K562 (cell line): ENCODE results near the gene ECSCR. TPM values are rescaled to one million over a fixed set of nuclear protein-coding genes. Genes with fewer than 3 reads are reported as not detected.
A peak's percentile ranks its signal among the peaks of the same experiment; 100 is the strongest.

Source experiments
- ATAC-seq: fragments of 200-7000 bp; cut with Tn5 transposase; 3 replicates; pipeline ENCODE4 v1.9.1; 2020; ENCODE audit warnings: moderate library complexity
- BruUV-seq: library from RNA; stranded (reverse); fragments of 400-500 nt; replicated peaks from 2 replicates; lab custom pipeline; 2021; lab: Mats Ljungman, UMichigan
- CTCF ChIA-PET: fragments of 300-600 bp; formaldehyde crosslinking; extraction: SDS; loops from one replicate; lab custom pipeline; 2021; ENCODE audit warnings: low intra/inter-chr PET ratio; lab: Yijun Ruan, JAX
- POLR2A ChIA-PET: fragments of 300-600, 350-650 bp; sonication (Branson Sonifier 250); formaldehyde crosslinking; extraction: SDS; loops from one replicate; lab custom pipeline; 2021; ENCODE audit warnings: antibody characterized with exemption, inconsistent platforms; lab: Yijun Ruan, JAX
- DNase-seq, 4 experiments: peaks; one replicate each; pipeline versions ENCODE4 v3.0.0 to v3.0.0-alpha.2; 2011 to 2018; ENCODE audit warnings: low spot score in 3 of 4, mixed read lengths in 3 of 4; ENCODE audit errors: extremely low read depth in 1 of 4
- FAIRE-seq: peaks from 2 replicates; lab custom pipeline; 2011; peaks lifted over from hg19 to GRCh38; lab: Jason Lieb, UNC
- H2AFZ ChIP-seq: 2 replicates; pipeline ENCODE4 v1.6.0; 2011; ENCODE audit warnings: low read depth, low read length, control low read depth, inconsistent platforms
- H3K27ac ChIP-seq: fragments of 200-600 bp; 3 replicates; pipeline ENCODE4 v1.8.0; 2011; ENCODE audit warnings: low read depth, mild to moderate bottlenecking, control low read depth, inconsistent platforms, low read length, moderate library complexity, mixed read lengths; ENCODE audit errors: extremely low read depth
- H3K27me3 ChIP-seq, 2 experiments: fragments of 300-600 bp in 1 of 2; 2 replicates in 1 of 2; 3 replicates in 1 of 2; pipeline versions ENCODE4 v1.6.0 to v1.8.0; 2011; ENCODE audit warnings: inconsistent platforms in 2 of 2, low read length in 2 of 2, mild to moderate bottlenecking in 1 of 2, mixed read lengths in 1 of 2, moderate library complexity in 1 of 2; ENCODE audit not compliant: control insufficient read depth in 2 of 2, insufficient read depth in 2 of 2
- H3K36me3 ChIP-seq: fragments of 300-600 bp; 3 replicates; pipeline ENCODE4 v1.8.0; 2011; ENCODE audit warnings: mild to moderate bottlenecking, low read length, inconsistent platforms; ENCODE audit not compliant: control insufficient read depth, insufficient read depth
- H3K4me1 ChIP-seq, 2 experiments: fragments of 200-600 bp in 1 of 2; replicated peaks in 1 of 2; 2 replicates in 1 of 2; 3 replicates in 1 of 2; pipeline versions ENCODE4 v1.5.1 to v1.8.0; 2011; ENCODE audit warnings: inconsistent platforms in 2 of 2, low read length in 2 of 2, mild to moderate bottlenecking in 1 of 2, mixed read lengths in 1 of 2, moderate library complexity in 1 of 2; ENCODE audit not compliant: control insufficient read depth in 2 of 2, insufficient read depth in 2 of 2
- H3K4me2 ChIP-seq: 2 replicates; pipeline ENCODE4 v1.6.1; 2011; ENCODE audit warnings: low read length, control low read depth, inconsistent platforms, mixed read lengths; ENCODE audit not compliant: insufficient read depth
- H3K4me3 ChIP-seq: fragments of 200-600 bp; sonication (generic), shearing (Covaris generic); 2 replicates; pipeline ENCODE4 v1.5.1; 2016; ENCODE audit warnings: control low read depth, inconsistent platforms
- H3K79me2 ChIP-seq: fragments of 200-600 bp; 3 replicates; pipeline ENCODE4 v1.8.0; 2011; ENCODE audit warnings: low read length, inconsistent platforms; ENCODE audit not compliant: control insufficient read depth, insufficient read depth
- H3K9ac ChIP-seq, 2 experiments: 2 replicates each; pipeline versions ENCODE4 v1.6.0 to v1.6.1; 2011; ENCODE audit warnings: low read depth in 2 of 2, low read length in 2 of 2, control low read depth in 1 of 2, inconsistent platforms in 1 of 2, mild to moderate bottlenecking in 1 of 2, mixed read lengths in 1 of 2; ENCODE audit not compliant: insufficient read depth in 1 of 2
- H3K9me1 ChIP-seq: one replicate; pipeline ENCODE4 v1.6.0; 2011; ENCODE audit warnings: inconsistent platforms, mild to moderate bottlenecking, low read length, moderate library complexity; ENCODE audit not compliant: control insufficient read depth, insufficient read depth
- H3K9me3 ChIP-seq: replicated peaks from 2 replicates; pipeline ENCODE4 v1.5.1; 2011; ENCODE audit warnings: low read depth, low read length, inconsistent platforms; ENCODE audit not compliant: control insufficient read depth, insufficient read depth
- H4K20me1 ChIP-seq: replicated peaks from 2 replicates; pipeline ENCODE4 v1.6.1; 2011; ENCODE audit warnings: low read length, inconsistent platforms, mixed read lengths; ENCODE audit not compliant: control insufficient read depth, insufficient read depth
- AFF1 ChIP-seq, 2 experiments: fragments of 450-650 bp; IDR thresholded peaks; 2 replicates each; pipeline ENCODE4 v1.6.1; 2018; ENCODE audit warnings: mild to moderate bottlenecking in 2 of 2, low read depth in 1 of 2; ENCODE audit not compliant: partially characterized antibody in 2 of 2
- CBX3 ChIP-seq, 2 experiments: IDR thresholded peaks; 1 replicate in 1 of 2; 2 replicates in 1 of 2; pipeline ENCODE4 v1.6.1; 2012; ENCODE audit warnings: inconsistent platforms in 2 of 2, low read length in 2 of 2, borderline replicate concordance in 1 of 2, control low read depth in 1 of 2
- HDAC8 ChIP-seq: fragments of 450-650 bp; IDR thresholded peaks from 2 replicates; pipeline ENCODE4 v1.6.1; 2016; ENCODE audit warnings: mild to moderate bottlenecking, missing genetic modification characterization, moderate library complexity, missing compliant biosample characterization
- MAX ChIP-seq: sonication (generic); formaldehyde crosslinking; IDR thresholded peaks from 2 replicates; pipeline ENCODE4 v1.9.0; 2022; ENCODE audit warnings: mild to moderate bottlenecking, missing genetic modification reagents
- MEF2D ChIP-seq: conservative IDR thresholded peaks from 2 replicates; pipeline ENCODE4 v1.6.1; 2016; ENCODE audit warnings: low read depth, missing genetic modification characterization, missing compliant biosample characterization
- NFIX ChIP-seq: fragments of 250-450 bp; sonication (Bioruptor Pico); IDR thresholded peaks from 2 replicates; pipeline ENCODE4 v1.4.0; 2020; ENCODE audit warnings: low read depth, mild to moderate bottlenecking, moderate library complexity
- NKRF ChIP-seq: fragments of 450-650 bp; IDR thresholded peaks from 2 replicates; pipeline ENCODE4 v1.6.1; 2016; ENCODE audit warnings: borderline replicate concordance
- SRSF3 ChIP-seq: fragments of 200-400 bp; formaldehyde crosslinking; IDR thresholded peaks from 2 replicates; pipeline ENCODE4 v1.6.1; 2016; ENCODE audit warnings: mild to moderate bottlenecking, low read length, moderate library complexity; ENCODE audit not compliant: insufficient read depth
- TEAD4 ChIP-seq, 2 experiments: sonication (generic) in 1 of 2; formaldehyde crosslinking in 1 of 2; IDR thresholded peaks; 2 replicates each; pipeline versions ENCODE4 v1.6.1 to v1.8.0; 2012 to 2022; ENCODE audit warnings: borderline replicate concordance in 1 of 2, inconsistent platforms in 1 of 2, low read length in 1 of 2, mild to moderate bottlenecking in 1 of 2, missing genetic modification reagents in 1 of 2
- XRCC5 ChIP-seq: fragments of 200-400 bp; formaldehyde crosslinking; IDR thresholded peaks from 2 replicates; pipeline ENCODE4 v1.6.1; 2017; ENCODE audit warnings: low read depth, mild to moderate bottlenecking, low read length
- ZNF133 ChIP-seq: fragments of 250-450 bp; sonication (Bioruptor Pico); IDR thresholded peaks from 2 replicates; pipeline ENCODE4 v1.4.0; 2020; ENCODE audit warnings: mild to moderate bottlenecking
- ZNF217 ChIP-seq: sonication (generic); formaldehyde crosslinking; IDR thresholded peaks from 2 replicates; pipeline ENCODE4 v1.8.0; 2022; ENCODE audit warnings: mild to moderate bottlenecking, missing genetic modification reagents
- ZNF512 ChIP-seq: IDR thresholded peaks from 2 replicates; pipeline ENCODE4 v1.6.1; 2016; ENCODE audit warnings: missing genetic modification characterization, missing compliant biosample characterization
- WGBS: fragments of 100-300 bp; shearing (Covaris generic); methylation state at CpG from one replicate; pipeline ENCODE4 v1.1.6; 2016; ENCODE audit warnings: low coverage, mixed read lengths; ENCODE audit not compliant: insufficient coverage; ENCODE audit errors: missing lambda C conversion rate; 5-methylcytosine and 5-hydroxymethylcytosine counted together
- in situ Hi-C: fragments of 300-500 bp; cut with MboI; formaldehyde crosslinking; loops from 4 replicates; pipeline ENCODE4 v1.15.0; 2018; ENCODE audit warnings: inconsistent platforms, mixed read lengths
- intact Hi-C: fragments of 100-400 bp; cut with micrococcal nuclease; formaldehyde crosslinking; loops from 2 replicates; pipeline ENCODE4 v1.14.2; 2022
- polyA plus RNA-seq, 8 experiments: library from polyadenylated mRNA; depleted of rRNA in 4 of 8; stranded (reverse) in 5 of 8; unstranded in 3 of 8; fragments of >200 nt; fragmentation: Nextera tagmentation in 2 of 8; fragmentation: Illumina TruSeq in 1 of 8; extraction: Ambion mirVana in 2 of 8; extraction: Trizol in 1 of 8; gene quantifications; 2 replicates each; pipeline versions ENCODE4 v1.2.1 to v1.2.3, GENCODE V29; 2011 to 2014; ENCODE audit warnings: inconsistent platforms in 1 of 8, missing spikeins in 1 of 8
- total RNA-seq, 7 experiments: library from RNA; depleted of rRNA in 6 of 7; stranded (reverse); fragments of >200 nt in 6 of 7; fragmentation: Illumina TruSeq in 2 of 7; extraction: Trizol in 2 of 7; gene quantifications; 2 replicates each; pipeline versions ENCODE4 v1.2.1 to v1.2.3, GENCODE V29; 2011 to 2021; ENCODE audit warnings: low replicate concordance in 1 of 7

ECSCR gene
- total and polyA plus RNA-seq, 9 of the 15 experiments (the other 6 are each of a cell fraction or from before 2014, with no cell fraction given), result 0.10 to 0.25 (median 0.13) TPM; not detected in 6

GRCh38 chr5:139461698-139462097 is 845 bp downstream of the ECSCR start (continued):
- TF ChIP-seq NKRF (no peak), HDAC8 (tag) (no peak), ZNF217 (CRISPR knock-in tag) (no peak), TEAD4 (IDR thresholded peaks at IDR 0.05; ENCODE audit: low read length) (no peak), TEAD4 (CRISPR knock-in tag; IDR thresholded peaks at IDR 0.05; ENCODE audit: borderline replicate concordance) (no peak), ZNF512 (tag) (no peak)

GRCh38 chr5:139461176-139461575 is 1.4 kb downstream of the ECSCR start:
- H3K27ac ChIP-seq, result no peak overlapping the region
- H4K20me1 ChIP-seq, result no peaks in the 10 kb centered on the region
- no peaks in the 10 kb centered on the region for H3K79me2 ChIP-seq
- peak overlapping the region in 1 of 2 experiments; percentile 69; a peak in 1 of 4 replicates for H3K9ac ChIP-seq
- H3K9me1 ChIP-seq, result no peaks in the 10 kb centered on the region
- no peak overlapping the region for H3K4me3 ChIP-seq
- CTCF ChIA-PET, result no interaction called here
- H3K27me3 ChIP-seq, result no peaks in the 10 kb centered on the region
- H3K9me3 ChIP-seq, result no peaks in the 10 kb centered on the region
- 65% methylated on average over 7 of the region's 7 CpGs for WGBS
- no peaks in the 10 kb centered on the region for H3K36me3 ChIP-seq
- no TSS peak for BruUV-seq
- H3K4me1 ChIP-seq, result peaks cover 0 to 7% of the 10 kb centered on the region in 2 experiments; a peak in 2 of 5 replicates
- ATAC-seq (no peak), FAIRE-seq (no peak), DNase-seq (no peak)
- intact Hi-C loops (no loop called here), in situ Hi-C loops (no loop called here)
- POLR2A ChIA-PET, result interaction anchor here (1.0 kb wide), 1 partner anchor 17 kb away, joined by 3 read pairs; no protein-coding TSS in a partner anchor
- H3K4me2 ChIP-seq, result no peak overlapping the region
- no peak overlapping the region for H2AFZ ChIP-seq
- no peak for TF ChIP-seq SRSF3
- TF ChIP-seq NFIX, result no peak
- TF ChIP-seq MEF2D (tag), result no peak
- no peak for TF ChIP-seq CBX3 (IDR thresholded peaks at IDR 0.05; ENCODE audit: borderline replicate concordance in 1 of 2, low read length in 2 of 2)
- TF ChIP-seq MAX (CRISPR knock-in tag), result no peak
- TF ChIP-seq ZNF133 (CRISPR knock-in tag), result no peak
- no peak for TF ChIP-seq XRCC5
- no peak for TF ChIP-seq AFF1 (IDR thresholded peaks at IDR 0.05; ENCODE audit: low read depth in 1 of 2, partially characterized antibody in 2 of 2)
